ENCODE data around the gene PDE9A.

- TF ChIP-seq FOXM1 (IDR thresholded peaks at IDR 0.05; ENCODE audit: borderline replicate concordance) = no peak
- TF ChIP-seq ARNT (IDR thresholded peaks at IDR 0.05) = no peak
- no peak for TF ChIP-seq SP1 (IDR thresholded peaks at IDR 0.05)
- no peak for TF ChIP-seq FOXK2 (IDR thresholded peaks at IDR 0.05)
- TF ChIP-seq ELF4 (IDR thresholded peaks at IDR 0.05) = no peak
- no peak for TF ChIP-seq HDGF (IDR thresholded peaks at IDR 0.05; ENCODE audit: borderline replicate concordance)
- no peak for TF ChIP-seq CTBP1 (IDR thresholded peaks at IDR 0.05; ENCODE audit: borderline replicate concordance)
- TF ChIP-seq BHLHE40 (IDR thresholded peaks at IDR 0.05; ENCODE audit: borderline replicate concordance) = no peak
Measured at GRCh38 chr21:42761776-42762335, 108.4 kb downstream of the PDE9A start.
